Neural crest cell (in vitro differentiated cells): Measurements from ENCODE around the gene DUSP10. TPM values are rescaled to one million over a fixed set of nuclear protein-coding genes. Genes with fewer than 3 reads are reported as not detected.

Experiments used
- DNase-seq: peaks from one replicate; pipeline ENCODE4 v3.0.0; 2021; ENCODE audit warnings: low read depth, mixed read lengths, low spot score
- H3K27ac Mint-ChIP-seq: one replicate; pipeline ENCODE4 v1.8.0; 2021; ENCODE audit warnings: mild to moderate bottlenecking, mixed read lengths; ENCODE audit not compliant: unreplicated experiment
- H3K27me3 Mint-ChIP-seq: 2 replicates; pipeline ENCODE4 v1.8.0; 2021; ENCODE audit warnings: low read depth, mild to moderate bottlenecking, mixed read lengths
- H3K36me3 Mint-ChIP-seq: 2 replicates; pipeline ENCODE4 v1.8.0; 2021; ENCODE audit warnings: low read depth, mild to moderate bottlenecking, mixed read lengths
- H3K4me1 Mint-ChIP-seq: 2 replicates; pipeline ENCODE4 v1.8.0; 2021; ENCODE audit warnings: mixed read lengths
- H3K4me3 Mint-ChIP-seq: one replicate; pipeline ENCODE4 v1.8.0; 2021; ENCODE audit warnings: mild to moderate bottlenecking, mixed read lengths
- H3K9me3 Mint-ChIP-seq: 2 replicates; pipeline ENCODE4 v1.8.0; 2021; ENCODE audit warnings: mixed read lengths
- total RNA-seq: library from RNA; stranded (reverse); gene quantifications from 2 replicates; pipeline ENCODE4 v1.2.1, GENCODE V29; 2021
- TF ChIP-seq, protein P1 (sequence below): fragments of 200-600 bp; sonication (generic); conservative IDR thresholded peaks from 2 replicates; pipeline ENCODE4 v1.5.0; 2021; ENCODE audit warnings: antibody characterized with exemption, mild to moderate bottlenecking

The DUSP10 gene
- total RNA-seq, 1 donor from 2014 or later, result 1.6 TPM

DNA sequence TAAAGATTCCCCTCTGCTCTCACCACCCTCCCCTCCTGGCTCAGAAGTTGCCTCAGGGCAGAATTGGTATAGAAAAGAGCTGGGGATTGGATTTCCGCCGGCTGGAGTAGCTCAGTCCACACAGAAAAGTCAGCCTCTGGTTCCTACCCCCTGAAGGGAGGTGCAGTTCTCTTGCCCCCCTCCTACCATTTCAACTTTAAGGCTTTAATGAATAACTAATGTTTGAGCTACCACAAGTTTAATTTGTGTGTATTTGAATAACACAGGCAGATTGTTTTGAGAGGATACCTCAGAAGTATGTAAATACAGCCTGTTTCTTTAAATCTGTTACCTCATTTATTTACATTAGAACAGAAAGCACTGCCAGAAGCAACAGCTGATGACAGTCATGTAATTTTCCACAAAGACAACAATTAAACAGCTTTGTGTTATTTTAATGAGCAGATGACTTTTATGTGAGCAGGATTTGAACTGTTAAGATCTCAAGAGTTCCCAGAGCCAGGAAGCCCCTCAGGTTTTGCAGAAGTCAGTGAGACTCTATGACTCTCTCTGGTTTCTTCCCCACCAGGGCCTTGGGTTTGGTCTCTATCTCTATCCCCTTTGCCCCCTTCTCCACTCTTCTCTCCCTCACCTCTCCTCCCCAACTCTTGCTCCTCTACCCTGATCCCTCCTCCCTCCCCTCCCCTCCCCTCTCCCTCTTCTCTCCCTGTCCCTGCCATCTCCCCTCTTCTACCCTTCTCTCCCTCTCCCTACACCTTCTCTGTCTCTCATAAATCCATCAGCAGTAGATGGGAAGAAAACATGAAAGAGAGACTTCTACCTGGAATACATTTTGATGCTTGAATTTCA, 26.3 kb downstream of the DUSP10 start:
- Mint-ChIP-seq H3K27me3 (no peaks in the 10 kb centered on the region), H3K4me1 (peaks cover 31% of the 10 kb centered on the region), H3K27ac (no peak overlapping the region), H3K9me3 (peaks cover 7% of the 10 kb centered on the region), H3K4me3 (peak overlapping the region; percentile 44), H3K36me3 (no peaks in the 10 kb centered on the region)
- DNase-seq, result peak; percentile 4
- TF ChIP-seq, protein P1, sequence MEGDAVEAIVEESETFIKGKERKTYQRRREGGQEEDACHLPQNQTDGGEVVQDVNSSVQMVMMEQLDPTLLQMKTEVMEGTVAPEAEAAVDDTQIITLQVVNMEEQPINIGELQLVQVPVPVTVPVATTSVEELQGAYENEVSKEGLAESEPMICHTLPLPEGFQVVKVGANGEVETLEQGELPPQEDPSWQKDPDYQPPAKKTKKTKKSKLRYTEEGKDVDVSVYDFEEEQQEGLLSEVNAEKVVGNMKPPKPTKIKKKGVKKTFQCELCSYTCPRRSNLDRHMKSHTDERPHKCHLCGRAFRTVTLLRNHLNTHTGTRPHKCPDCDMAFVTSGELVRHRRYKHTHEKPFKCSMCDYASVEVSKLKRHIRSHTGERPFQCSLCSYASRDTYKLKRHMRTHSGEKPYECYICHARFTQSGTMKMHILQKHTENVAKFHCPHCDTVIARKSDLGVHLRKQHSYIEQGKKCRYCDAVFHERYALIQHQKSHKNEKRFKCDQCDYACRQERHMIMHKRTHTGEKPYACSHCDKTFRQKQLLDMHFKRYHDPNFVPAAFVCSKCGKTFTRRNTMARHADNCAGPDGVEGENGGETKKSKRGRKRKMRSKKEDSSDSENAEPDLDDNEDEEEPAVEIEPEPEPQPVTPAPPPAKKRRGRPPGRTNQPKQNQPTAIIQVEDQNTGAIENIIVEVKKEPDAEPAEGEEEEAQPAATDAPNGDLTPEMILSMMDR, result no peak

DNA sequence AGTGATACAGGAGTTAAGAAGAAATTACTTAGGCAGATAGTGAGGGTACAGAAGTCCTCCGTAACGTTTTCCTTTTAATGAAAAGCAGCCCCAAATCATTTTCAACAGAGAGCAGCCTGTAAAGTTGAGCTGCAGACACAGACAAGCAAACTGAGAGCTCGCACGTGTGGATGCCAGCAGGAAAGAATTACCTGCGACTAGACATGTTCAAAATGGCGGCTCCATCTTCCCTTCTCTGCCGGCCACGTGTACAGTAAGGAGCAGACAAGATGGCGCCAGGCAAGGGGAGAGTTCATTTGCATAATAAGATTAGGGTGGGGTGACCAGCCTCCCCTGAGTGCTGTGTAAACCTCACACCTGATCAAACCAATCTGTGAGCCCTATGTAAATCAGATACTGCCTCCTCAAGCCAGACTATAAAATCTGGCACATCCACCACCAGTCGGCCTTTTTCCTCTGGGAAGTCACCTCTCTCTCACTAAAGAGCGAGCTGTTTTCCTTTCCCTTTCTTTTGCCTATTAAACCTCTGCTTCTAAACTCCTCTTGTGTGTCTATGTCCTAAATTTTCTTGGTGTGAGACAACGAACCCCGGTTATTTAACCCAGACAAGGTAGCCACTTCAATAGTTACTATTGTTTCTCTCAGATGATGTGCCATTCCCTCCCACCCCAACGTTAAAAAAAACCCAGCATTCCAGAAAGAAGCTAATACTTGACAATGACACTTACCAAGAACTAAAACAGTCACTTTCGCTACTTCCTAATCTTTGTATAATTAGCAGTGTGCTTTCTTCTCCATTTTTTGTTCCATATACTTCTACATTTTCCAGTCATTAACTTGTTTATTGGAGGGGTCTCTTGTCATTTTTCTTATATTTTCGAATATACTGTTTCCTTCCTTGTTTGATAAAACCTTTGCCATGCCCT, 27.4 kb downstream of the DUSP10 start:
- H3K27me3 Mint-ChIP-seq, result no peaks in the 10 kb centered on the region
- TF ChIP-seq, protein P1, result no peak
- H3K4me1 Mint-ChIP-seq, result peaks cover 29% of the 10 kb centered on the region
- no peak for DNase-seq
- H3K9me3 Mint-ChIP-seq, result peaks cover 7% of the 10 kb centered on the region
- no peaks in the 10 kb centered on the region for H3K36me3 Mint-ChIP-seq
- H3K4me3 Mint-ChIP-seq, result no peak overlapping the region
- no peak overlapping the region for H3K27ac Mint-ChIP-seq

DNA sequence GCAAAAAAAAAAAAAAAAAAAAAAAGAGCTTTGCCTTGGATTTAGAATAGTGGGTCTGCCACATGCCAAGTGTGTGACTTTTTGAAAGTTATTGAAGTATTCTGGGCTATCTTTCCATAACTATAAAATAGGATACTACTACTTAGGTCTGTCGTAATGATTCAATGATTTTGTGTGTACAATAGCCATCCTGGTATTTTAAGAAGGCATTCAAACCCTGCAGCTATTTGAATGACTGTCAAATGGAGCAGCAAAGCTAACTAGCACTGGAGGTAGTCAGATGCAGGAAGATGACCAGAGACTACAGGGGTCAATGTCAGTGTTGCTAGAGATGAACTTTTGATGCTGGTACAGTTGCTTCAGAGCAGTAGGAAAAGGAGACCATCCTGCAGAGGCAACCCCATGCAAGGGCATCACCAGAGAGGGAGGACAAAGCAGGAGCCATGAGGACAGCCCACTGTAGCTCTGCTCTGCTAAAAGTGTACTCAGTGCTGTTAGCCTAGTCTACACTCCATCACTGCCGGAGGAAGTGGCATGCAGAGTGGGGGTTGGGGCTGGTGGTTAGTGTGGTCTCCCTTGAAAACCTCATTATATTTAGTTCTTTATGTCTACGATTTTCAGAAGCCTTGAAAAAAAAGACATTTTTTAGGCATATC, 29.0 kb downstream of the DUSP10 start:
- no peak for DNase-seq
- TF ChIP-seq, protein P1, result no peak
- Mint-ChIP-seq H3K27ac (no peak overlapping the region), H3K9me3 (peaks cover 7% of the 10 kb centered on the region), H3K27me3 (no peaks in the 10 kb centered on the region), H3K4me1 (peaks cover 22% of the 10 kb centered on the region), H3K36me3 (no peaks in the 10 kb centered on the region), H3K4me3 (no peak overlapping the region)

- TF ChIP-seq, protein P1, result no peak
- Mint-ChIP-seq H3K4me1 (peaks cover 22% of the 10 kb centered on the region), H3K4me3 (no peak overlapping the region), H3K27me3 (no peaks in the 10 kb centered on the region), H3K9me3 (peaks cover 7% of the 10 kb centered on the region), H3K27ac (no peak overlapping the region), H3K36me3 (no peaks in the 10 kb centered on the region)
- no peak for DNase-seq
Observed at GRCh38 chr1:221712198-221712684, 29.6 kb downstream of the DUSP10 start.

GRCh38 chr1:221711656-221712055, 30.2 kb downstream of the DUSP10 start:
- Mint-ChIP-seq H3K4me1 (peaks cover 22% of the 10 kb centered on the region), H3K36me3 (no peaks in the 10 kb centered on the region)

More at GRCh38 chr1:221711656-221712055, 30.2 kb downstream of the DUSP10 start:
- peaks cover 7% of the 10 kb centered on the region for H3K9me3 Mint-ChIP-seq
- no peak overlapping the region for H3K4me3 Mint-ChIP-seq
- no peak overlapping the region for H3K27ac Mint-ChIP-seq
- H3K27me3 Mint-ChIP-seq, result no peaks in the 10 kb centered on the region
- TF ChIP-seq, protein P1, result no peak
- no peak for DNase-seq
